Osteocyte (in vitro differentiated cells): ENCODE measurements around the gene IL13. TPM values are rescaled to one million over a fixed set of nuclear protein-coding genes. Genes with fewer than 3 reads are reported as not detected.
"Not testable (repeated sequence)": the region's sequence is repeated elsewhere in the genome, so short reads cannot be mapped to it uniquely, and the experiment has no call there.

Source experiments
- DNase-seq: peaks from one replicate; pipeline ENCODE4 v3.0.0; 2021; ENCODE audit warnings: mixed read lengths; ENCODE audit not compliant: unreplicated experiment; ENCODE audit errors: extremely low spot score
- H3K27ac Mint-ChIP-seq: one replicate; pipeline ENCODE4 v1.8.0; 2021; ENCODE audit warnings: mild to moderate bottlenecking, mixed read lengths; ENCODE audit not compliant: unreplicated experiment
- H3K27me3 Mint-ChIP-seq: one replicate; pipeline ENCODE4 v1.8.0; 2021; ENCODE audit warnings: mixed read lengths; ENCODE audit not compliant: unreplicated experiment
- H3K36me3 Mint-ChIP-seq: one replicate; pipeline ENCODE4 v1.8.0; 2021; ENCODE audit warnings: mixed read lengths; ENCODE audit not compliant: unreplicated experiment
- H3K4me1 Mint-ChIP-seq: one replicate; pipeline ENCODE4 v1.8.0; 2021; ENCODE audit warnings: mixed read lengths; ENCODE audit not compliant: unreplicated experiment
- H3K4me3 Mint-ChIP-seq: one replicate; pipeline ENCODE4 v1.8.0; 2021; ENCODE audit warnings: mild to moderate bottlenecking, moderate library complexity, mixed read lengths; ENCODE audit not compliant: unreplicated experiment
- H3K9me3 Mint-ChIP-seq: one replicate; pipeline ENCODE4 v1.8.0; 2021; ENCODE audit warnings: mixed read lengths; ENCODE audit not compliant: unreplicated experiment
- CTCF ChIP-seq: fragments of 200-600 bp; sonication (generic); IDR thresholded peaks from 2 replicates; pipeline ENCODE4 v1.5.0; 2021; ENCODE audit warnings: antibody characterized with exemption, mild to moderate bottlenecking, moderate library complexity
- total RNA-seq: library from RNA; stranded (reverse); gene quantifications from 2 replicates; pipeline ENCODE4 v1.2.1, GENCODE V29; 2021

Gene IL13
- total RNA-seq, 1 donor from 2014 or later, result not detected

DNA sequence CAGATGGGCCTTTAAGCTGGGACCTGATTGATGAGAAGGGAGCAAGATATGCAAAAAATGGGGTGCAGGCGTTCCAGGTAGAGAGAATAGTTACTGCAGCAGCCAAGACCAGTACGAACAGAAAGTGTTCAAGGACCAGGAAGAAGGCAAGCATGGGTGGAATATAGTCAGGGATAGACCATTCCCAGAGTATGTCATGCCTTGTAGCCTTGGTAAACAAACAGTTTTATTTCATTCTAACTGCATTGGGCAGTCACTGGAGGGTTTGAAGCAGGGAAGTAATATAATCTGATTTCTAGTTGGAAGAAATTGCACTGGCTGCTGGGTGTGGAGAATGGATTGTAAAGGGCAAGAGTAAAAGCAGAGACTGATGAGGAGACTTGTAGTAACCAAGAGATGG is 30.5 kb upstream of the IL13 start:
- H3K27me3 Mint-ChIP-seq, result no peaks in the 10 kb centered on the region
- H3K4me3 Mint-ChIP-seq, result no peak overlapping the region
- no peak for TF ChIP-seq CTCF
- H3K27ac Mint-ChIP-seq, result no peak overlapping the region
- H3K9me3 Mint-ChIP-seq, result no peaks in the 10 kb centered on the region
- no peak for DNase-seq
- peaks cover 19% of the 10 kb centered on the region for H3K36me3 Mint-ChIP-seq
- H3K4me1 Mint-ChIP-seq, result peaks cover 13% of the 10 kb centered on the region

DNA sequence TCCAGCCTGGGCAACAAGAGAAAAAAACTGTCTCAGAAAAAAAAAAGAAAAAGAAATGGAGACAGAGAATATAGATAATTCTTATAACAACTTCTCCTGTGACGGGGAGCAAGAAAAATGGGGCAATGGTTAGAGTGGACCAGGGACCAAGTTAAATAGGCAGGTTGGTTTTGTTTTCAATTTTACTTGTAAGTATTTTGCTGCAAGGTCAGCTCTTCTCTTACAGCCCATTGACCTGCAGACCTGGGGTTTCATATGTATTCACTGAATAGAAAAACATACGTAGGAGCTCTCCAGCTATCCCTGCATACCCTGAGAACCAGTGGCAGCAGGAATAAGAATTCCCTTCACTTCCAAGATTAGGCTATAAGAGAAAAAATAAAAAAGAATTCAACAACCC is 29.2 kb upstream of the IL13 start:
- DNase-seq, result no peak
- H3K36me3 Mint-ChIP-seq, result peaks cover 11% of the 10 kb centered on the region
- no peaks in the 10 kb centered on the region for H3K27me3 Mint-ChIP-seq
- H3K4me3 Mint-ChIP-seq, result no peak overlapping the region
- H3K9me3 Mint-ChIP-seq, result no peaks in the 10 kb centered on the region
- H3K4me1 Mint-ChIP-seq, result peaks cover 2% of the 10 kb centered on the region
- TF ChIP-seq CTCF, result no peak
- no peak overlapping the region for H3K27ac Mint-ChIP-seq

GRCh38 chr5:132629230-132629944 is 28.6 kb upstream of the IL13 start:
- TF ChIP-seq CTCF, result no peak
- H3K9me3 Mint-ChIP-seq, result no peaks in the 10 kb centered on the region
- H3K4me3 Mint-ChIP-seq, result no peak overlapping the region
- H3K36me3 Mint-ChIP-seq, result peaks cover 17% of the 10 kb centered on the region
- peaks cover 2% of the 10 kb centered on the region for H3K4me1 Mint-ChIP-seq
- no peak for DNase-seq
- no peaks in the 10 kb centered on the region for H3K27me3 Mint-ChIP-seq
- no peak overlapping the region for H3K27ac Mint-ChIP-seq

DNA sequence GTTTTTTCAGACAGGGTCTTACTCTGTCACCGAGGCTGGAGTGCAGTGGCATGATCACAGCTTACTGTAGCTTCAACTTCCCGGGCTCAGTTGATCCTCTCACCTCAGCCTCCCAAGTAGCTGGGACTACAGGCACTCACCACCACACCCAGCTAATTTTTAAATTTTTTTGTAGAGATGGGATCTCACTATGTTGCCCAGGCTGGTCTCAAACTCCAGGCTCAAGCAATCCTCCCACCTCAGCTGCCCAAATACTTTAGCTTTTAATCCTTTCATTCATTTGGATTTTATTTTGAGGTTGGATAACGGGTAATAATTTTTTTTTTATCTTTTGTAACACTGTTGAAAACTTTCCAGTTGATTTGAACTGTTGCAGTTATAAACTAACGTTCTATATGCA is 24.4 kb upstream of the IL13 start:
- H3K9me3 Mint-ChIP-seq, H3K27ac Mint-ChIP-seq, H3K27me3 Mint-ChIP-seq, H3K4me3 Mint-ChIP-seq, H3K4me1 Mint-ChIP-seq, DNase-seq: not testable (repeated sequence)
- peaks cover 27% of the 10 kb centered on the region for H3K36me3 Mint-ChIP-seq

- Mint-ChIP-seq H3K36me3 (peaks cover 28% of the 10 kb centered on the region), H3K4me1 (no peaks in the 10 kb centered on the region), H3K27ac (no peak overlapping the region), H3K4me3 (no peak overlapping the region), H3K9me3 (no peaks in the 10 kb centered on the region), H3K27me3 (no peaks in the 10 kb centered on the region)
- no peak for DNase-seq
- TF ChIP-seq CTCF, result no peak
Observed at GRCh38 chr5:132635873-132636272, 22.1 kb upstream of the IL13 start.
